Tibial artery (tissue), 4 donors: ENCODE measurements around the gene ACTL6B.
A peak's percentile ranks its signal among the peaks of the same experiment; 100 is the strongest.

Experiments
- DNase-seq, 2 donors: peaks; one replicate each; pipeline ENCODE4 v3.0.0-alpha.2; 2019
- H3K27ac ChIP-seq, 2 donors: fragments of 200-600 bp; sonication (generic) in 1 of 2; 1 replicate in 1 of 2; 2 replicates in 1 of 2; pipeline ENCODE4 v1.5.1; 2018 to 2019; ENCODE audit warnings: mild to moderate bottlenecking in 1 of 2
- H3K27me3 ChIP-seq, 2 donors: fragments of 200-600 bp; sonication (generic) in 1 of 2; one replicate each; pipeline versions ENCODE4 v1.5.1 to v1.6.0; 2016 to 2019
- H3K36me3 ChIP-seq, 3 donors: fragments of 200-600 bp; sonication (generic) in 2 of 3; one replicate each; pipeline ENCODE4 v1.5.1; 2016 to 2019; ENCODE audit warnings: mild to moderate bottlenecking in 2 of 3
- H3K4me1 ChIP-seq, 4 donors: fragments of 200-600 bp; sonication (generic) in 2 of 4; 1 replicate in 3 of 4; 2 replicates in 1 of 4; pipeline ENCODE4 v1.5.1; 2016 to 2019
- H3K4me3 ChIP-seq, 2 donors: fragments of 200-600 bp; sonication (generic) in 1 of 2; 1 replicate in 1 of 2; 2 replicates in 1 of 2; pipeline ENCODE4 v1.5.1; 2018 to 2019; ENCODE audit warnings: mild to moderate bottlenecking in 2 of 2
- H3K9me3 ChIP-seq, 3 donors: fragments of 200-600 bp; sonication (generic) in 1 of 3; one replicate each; pipeline ENCODE4 v1.5.1; 2016 to 2019
- intact Hi-C: fragments of 100-400 bp; cut with DNase I; formaldehyde crosslinking; loops from one replicate; pipeline ENCODE4 v1.15.0; 2023; ENCODE audit warnings: low total_unique reads
- TF ChIP-seq, protein P1 (sequence below), 2 experiments: fragments of 200-600 bp in 1 of 2; fragments of 450-650 bp in 1 of 2; IDR thresholded peaks; one replicate each; pipeline ENCODE4 v1.5.1; 2017 to 2019; ENCODE audit warnings: antibody characterized with exemption in 2 of 2, mild to moderate bottlenecking in 1 of 2, moderate library complexity in 1 of 2

Gene ACTL6B

DNA sequence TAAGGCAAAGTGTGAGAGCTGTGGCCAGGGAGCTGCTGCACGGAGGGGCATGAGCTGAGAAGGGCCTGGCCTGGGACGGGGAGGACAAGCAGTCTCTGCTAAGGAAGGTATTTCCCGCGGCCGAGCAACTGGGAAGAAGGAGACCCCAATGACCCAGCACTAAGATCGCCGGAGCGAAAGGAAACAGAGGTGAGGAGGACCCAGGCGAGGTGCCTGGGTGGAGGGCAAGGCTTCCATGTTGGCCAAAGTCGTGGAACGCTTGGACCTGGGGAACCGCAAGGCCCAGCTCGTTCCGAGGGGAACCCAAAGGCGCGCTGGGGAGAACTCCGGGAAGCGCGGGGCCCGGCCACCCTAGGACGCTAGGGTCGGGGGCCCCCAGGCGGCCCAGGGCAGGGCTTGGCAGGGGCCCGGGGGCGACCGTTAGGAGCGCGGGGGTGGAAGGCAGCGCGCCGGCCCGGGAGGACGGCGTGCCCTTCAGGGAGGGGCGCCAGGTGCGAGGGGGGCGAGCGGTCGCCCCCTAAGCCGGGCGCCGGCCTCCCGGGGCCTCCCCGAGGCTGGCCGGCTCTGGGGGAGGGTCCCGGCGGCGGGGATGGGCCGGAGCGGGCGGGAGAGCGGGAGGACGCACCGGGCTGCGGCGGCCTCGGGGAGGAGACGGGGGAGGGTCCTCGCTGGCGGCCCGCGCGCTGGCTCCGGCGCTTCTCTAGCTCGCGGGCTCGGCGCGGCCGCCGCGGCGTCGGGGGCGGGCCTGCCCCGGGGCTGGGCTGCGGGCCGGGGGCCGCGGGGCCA is 37.3 kb upstream of the ACTL6B start:
- intact Hi-C loops: loop anchor here (5.0 kb wide), 2 partner anchors 131 to 211 kb away; partner anchors contain the start of gene NYAP1

DNA sequence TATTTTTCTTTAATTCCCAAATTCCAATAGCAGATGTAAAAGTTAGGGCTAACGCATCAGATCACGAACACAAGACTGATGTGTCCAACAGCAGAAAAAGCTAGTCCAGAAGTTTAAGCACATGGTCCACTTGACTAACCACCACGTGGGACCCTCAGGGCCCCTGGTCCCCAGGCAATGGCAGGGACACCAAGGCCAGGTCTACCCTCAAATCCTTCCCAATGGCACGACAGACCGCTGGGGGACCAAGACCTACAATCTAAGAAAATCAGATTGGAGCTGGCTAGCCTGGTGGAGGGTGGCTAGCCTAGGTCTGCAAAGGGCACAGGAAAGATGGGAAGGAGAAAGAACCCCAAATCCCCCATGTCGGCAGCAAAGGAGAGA is 36.3 kb upstream of the ACTL6B start:
- Histone ChIP-seq H3K27ac (peak overlapping the region in 1 of 2 donors; percentile 79), H3K36me3 (peaks cover 6 to 21% (median 20%) of the 10 kb centered on the region in 3 donors), H3K9me3 (no peaks in the 10 kb centered on the region), H3K4me3 (peak overlapping the region; percentile 82 to 97), H3K4me1 (peaks cover 0 to 56% (median 46%) of the 10 kb centered on the region in 4 donors), H3K27me3 (no peaks in the 10 kb centered on the region)
- intact Hi-C loops: loop anchor here (5.0 kb wide), 2 partner anchors 130 to 210 kb away; partner anchors contain the start of gene NYAP1
- no peak for DNase-seq
- TF ChIP-seq, protein P1, sequence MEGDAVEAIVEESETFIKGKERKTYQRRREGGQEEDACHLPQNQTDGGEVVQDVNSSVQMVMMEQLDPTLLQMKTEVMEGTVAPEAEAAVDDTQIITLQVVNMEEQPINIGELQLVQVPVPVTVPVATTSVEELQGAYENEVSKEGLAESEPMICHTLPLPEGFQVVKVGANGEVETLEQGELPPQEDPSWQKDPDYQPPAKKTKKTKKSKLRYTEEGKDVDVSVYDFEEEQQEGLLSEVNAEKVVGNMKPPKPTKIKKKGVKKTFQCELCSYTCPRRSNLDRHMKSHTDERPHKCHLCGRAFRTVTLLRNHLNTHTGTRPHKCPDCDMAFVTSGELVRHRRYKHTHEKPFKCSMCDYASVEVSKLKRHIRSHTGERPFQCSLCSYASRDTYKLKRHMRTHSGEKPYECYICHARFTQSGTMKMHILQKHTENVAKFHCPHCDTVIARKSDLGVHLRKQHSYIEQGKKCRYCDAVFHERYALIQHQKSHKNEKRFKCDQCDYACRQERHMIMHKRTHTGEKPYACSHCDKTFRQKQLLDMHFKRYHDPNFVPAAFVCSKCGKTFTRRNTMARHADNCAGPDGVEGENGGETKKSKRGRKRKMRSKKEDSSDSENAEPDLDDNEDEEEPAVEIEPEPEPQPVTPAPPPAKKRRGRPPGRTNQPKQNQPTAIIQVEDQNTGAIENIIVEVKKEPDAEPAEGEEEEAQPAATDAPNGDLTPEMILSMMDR (IDR thresholded peaks at IDR 0.05): no peak

More for the DNA sequence above, 37.3 kb upstream of the ACTL6B start:
- DNase-seq: no peak
- Histone ChIP-seq H3K27me3 (no peaks in the 10 kb centered on the region), H3K4me3 (peak overlapping the region; percentile 82 to 97), H3K27ac (peak overlapping the region; percentile 79 to 80), H3K4me1 (peaks cover 0 to 49% (median 41%) of the 10 kb centered on the region in 4 donors), H3K36me3 (peaks cover 0 to 11% (median 11%) of the 10 kb centered on the region in 3 donors), H3K9me3 (no peaks in the 10 kb centered on the region)
- TF ChIP-seq, protein P1 (IDR thresholded peaks at IDR 0.05): no peak

DNA sequence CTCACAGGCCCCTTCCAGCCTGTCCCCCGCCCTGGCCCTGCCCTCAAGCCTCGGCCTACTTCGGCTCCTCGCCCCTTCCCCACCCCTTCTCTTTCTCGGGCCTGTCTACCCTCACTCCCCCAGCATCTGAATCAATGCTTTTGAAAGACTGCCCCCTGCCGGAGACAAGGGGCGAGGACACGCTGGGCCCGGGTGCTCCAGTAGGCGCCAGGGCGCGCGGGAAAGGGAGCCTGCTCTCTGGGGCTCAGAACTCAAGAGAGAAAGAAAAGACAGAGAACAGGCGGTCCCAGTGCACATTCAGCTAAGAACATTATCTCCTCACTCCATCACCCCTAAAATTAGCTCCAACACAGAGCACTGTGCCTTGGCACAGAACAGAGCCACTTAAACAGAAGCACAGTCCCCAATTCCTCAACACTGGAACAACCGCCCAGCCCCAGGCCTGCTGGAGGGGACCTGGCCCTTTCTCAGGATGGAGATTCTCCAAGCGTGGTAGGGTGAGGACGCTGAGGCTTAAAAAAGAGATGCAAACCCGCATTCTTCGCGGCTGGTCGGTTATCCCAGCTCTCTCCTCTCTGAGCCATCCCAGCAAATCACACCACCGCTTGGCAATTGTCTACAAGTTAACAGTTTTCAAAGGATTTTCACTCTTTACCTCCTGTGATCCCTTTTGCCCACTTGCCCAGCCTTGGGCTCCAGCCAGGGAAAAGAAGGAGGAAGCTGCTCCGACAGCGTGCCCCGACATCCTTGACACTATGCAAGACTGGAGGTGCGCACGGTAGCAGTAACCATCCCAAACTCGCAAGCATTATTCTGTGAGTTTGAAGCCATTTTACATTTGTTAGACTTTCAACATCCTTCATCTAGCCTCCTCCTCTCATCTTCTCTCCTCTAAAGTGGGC is 35.7 kb upstream of the ACTL6B start:
- H3K27me3 ChIP-seq: no peaks in the 10 kb centered on the region
- H3K9me3 ChIP-seq: no peaks in the 10 kb centered on the region
- TF ChIP-seq, protein P1 (IDR thresholded peaks at IDR 0.05): peak; percentile 86 to 87
- H3K4me3 ChIP-seq: peak overlapping the region; percentile 82 to 97
- peak overlapping the region; percentile 37 to 79 for H3K27ac ChIP-seq
- H3K4me1 ChIP-seq: peaks cover 0 to 60% (median 46%) of the 10 kb centered on the region in 4 donors
- peak; percentile 75 to 87 for DNase-seq
- intact Hi-C loops: loop anchor here (5.0 kb wide), 2 partner anchors 130 to 210 kb away; partner anchors contain the start of gene NYAP1
- H3K36me3 ChIP-seq: peaks cover 13 to 27% (median 27%) of the 10 kb centered on the region in 3 donors

DNA sequence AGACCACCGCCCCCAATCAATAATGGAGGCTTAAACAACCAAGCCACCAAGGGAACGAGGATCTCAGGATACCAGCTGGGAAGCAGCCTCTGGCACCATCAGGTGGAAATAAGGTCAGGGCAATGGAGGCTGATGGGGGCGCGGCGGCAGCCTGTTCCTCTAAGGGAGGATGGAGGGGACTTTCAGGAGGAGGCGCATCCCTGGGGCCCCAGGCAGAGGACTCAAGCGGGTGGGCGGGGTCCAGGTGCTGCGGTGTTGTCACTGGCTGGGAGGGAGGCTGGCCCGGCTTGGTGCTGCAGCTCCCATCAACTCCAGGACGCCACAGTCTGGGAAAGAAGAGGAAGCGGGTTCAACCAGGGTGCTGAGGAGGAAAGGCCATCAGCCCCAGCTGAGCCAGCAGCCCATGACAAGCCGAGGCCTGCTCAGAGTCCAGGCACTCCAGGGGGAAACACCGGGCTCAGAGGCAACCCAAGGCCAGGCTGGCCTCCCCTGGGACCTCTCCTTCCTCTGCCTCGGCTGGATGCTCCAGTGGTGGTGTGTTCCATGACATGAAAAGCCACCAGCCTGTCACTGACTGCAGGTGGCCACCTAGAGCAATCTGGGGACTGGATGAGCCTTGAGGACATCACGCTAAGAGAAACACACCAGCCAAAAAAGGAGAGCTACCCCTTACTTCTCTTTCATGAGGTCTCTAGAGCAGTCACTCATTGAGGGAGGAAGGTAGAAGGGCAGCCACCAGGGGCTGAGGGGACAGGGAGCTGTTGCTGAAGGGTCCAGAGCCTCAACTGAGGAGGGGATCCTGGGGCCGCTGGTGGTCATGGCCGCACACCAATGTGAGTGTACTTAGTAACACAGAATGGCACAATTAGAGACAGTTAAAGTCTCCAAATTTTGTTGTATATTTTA is 33.2 kb upstream of the ACTL6B start:
- H3K27ac ChIP-seq: no peak overlapping the region
- TF ChIP-seq, protein P1 (IDR thresholded peaks at IDR 0.05): no peak
- H3K4me3 ChIP-seq: no peak overlapping the region
- no peaks in the 10 kb centered on the region for H3K9me3 ChIP-seq
- H3K4me1 ChIP-seq: peaks cover 0 to 60% (median 43%) of the 10 kb centered on the region in 4 donors
- no peak for DNase-seq
- intact Hi-C loops: loop anchor here (5.0 kb wide), 2 partner anchors 127 to 207 kb away; partner anchors contain the start of gene NYAP1
- peaks cover 36 to 51% (median 51%) of the 10 kb centered on the region in 3 donors for H3K36me3 ChIP-seq
- no peaks in the 10 kb centered on the region for H3K27me3 ChIP-seq
